GM23248 (cell line): ENCODE results near the gene CLPTM1.

Experiments
- EZH2 ChIP-seq: fragments of 200-600 bp; sonication (generic); IDR thresholded peaks from 2 replicates; pipeline ENCODE4 v1.6.1; 2018; ENCODE audit warnings: antibody characterized with exemption, mild to moderate bottlenecking; ENCODE audit not compliant: insufficient read depth, poor library complexity, severe bottlenecking
- EZH2phosphoT487 ChIP-seq: fragments of 200-600 bp; sonication (generic); IDR thresholded peaks from 2 replicates; pipeline ENCODE4 v1.6.1; 2018; ENCODE audit warnings: antibody characterized with exemption, moderate library complexity, mild to moderate bottlenecking, low read depth; ENCODE audit not compliant: insufficient read depth

DNA sequence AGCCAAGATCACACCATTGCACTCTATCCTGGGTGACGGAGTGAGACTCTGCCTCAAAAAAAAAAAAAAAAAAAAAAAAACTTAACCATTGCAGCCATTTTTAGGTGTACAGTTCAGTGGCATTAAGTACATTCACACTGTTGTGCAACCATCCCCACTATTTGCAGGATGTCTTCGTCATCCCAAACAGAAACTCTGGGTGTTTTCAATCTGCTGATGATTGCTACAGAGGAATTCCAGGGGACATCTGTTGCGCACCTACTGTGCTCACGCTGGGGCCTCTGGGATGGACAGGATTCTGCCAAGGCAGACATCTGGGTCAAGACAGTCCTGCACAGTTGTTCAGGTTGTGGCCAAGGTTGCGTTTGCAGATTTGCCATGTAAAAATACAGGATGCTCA is 15.5 kb upstream of the CLPTM1 start:
- TF ChIP-seq EZH2 (no peak), EZH2phosphoT487 (no peak)
